Spleen (tissue), 11 donors: Measurements from ENCODE around the gene PFKM. TPM values are rescaled to one million over a fixed set of nuclear protein-coding genes. Genes with fewer than 3 reads are reported as not detected.

ENCODE experiments used
- DNase-seq: peaks from one replicate; pipeline ENCODE4 v3.0.0-alpha.2; 2020
- H3K27ac ChIP-seq, 8 donors: fragments of 200-600 bp; sonication (generic) in 7 of 8; 1 replicate in 4 of 8; 2 replicates in 4 of 8; pipeline versions ENCODE4 v1.5.0 to v1.8.0; 2016 to 2021; ENCODE audit warnings: inconsistent platforms in 4 of 8, mild to moderate bottlenecking in 4 of 8, moderate library complexity in 1 of 8
- H3K27me3 ChIP-seq, 7 donors: fragments of 200-600 bp; sonication (generic) in 6 of 7; replicated peaks in 1 of 7; 1 replicate in 4 of 7; 2 replicates in 3 of 7; pipeline versions ENCODE4 v1.5.0 to v1.8.0; 2016 to 2021; ENCODE audit warnings: inconsistent platforms in 3 of 7, mild to moderate bottlenecking in 1 of 7
- H3K36me3 ChIP-seq, 6 donors: fragments of 200-600 bp; sonication (generic) in 5 of 6; 1 replicate in 4 of 6; 2 replicates in 2 of 6; pipeline versions ENCODE4 v1.5.0 to v1.8.0; 2016 to 2021; ENCODE audit warnings: inconsistent platforms in 2 of 6
- H3K4me1 ChIP-seq, 6 donors: fragments of 200-600 bp; sonication (generic) in 5 of 6; 1 replicate in 3 of 6; 2 replicates in 3 of 6; pipeline versions ENCODE4 v1.5.0 to v1.8.0; 2016 to 2021; ENCODE audit warnings: inconsistent platforms in 3 of 6
- H3K4me3 ChIP-seq, 8 donors: fragments of 200-600 bp; sonication (generic) in 7 of 8; 1 replicate in 4 of 8; 2 replicates in 4 of 8; pipeline versions ENCODE4 v1.5.0 to v1.8.0; 2016 to 2021; ENCODE audit warnings: inconsistent platforms in 4 of 8, mild to moderate bottlenecking in 4 of 8, moderate library complexity in 2 of 8
- H3K9me3 ChIP-seq, 8 donors: fragments of 200-600 bp; sonication (generic) in 7 of 8; 1 replicate in 4 of 8; 2 replicates in 4 of 8; pipeline versions ENCODE4 v1.5.0 to v1.8.0; 2016 to 2021; ENCODE audit warnings: inconsistent platforms in 4 of 8
- POLR2A ChIP-seq, 3 donors: fragments of 450-650 bp; IDR thresholded peaks; one replicate each; pipeline ENCODE4 v1.5.1; 2017; ENCODE audit warnings: antibody characterized with exemption in 3 of 3, mild to moderate bottlenecking in 1 of 3
- POLR2AphosphoS5 ChIP-seq, 3 donors: sonication (generic); formaldehyde crosslinking; IDR thresholded peaks; one replicate each; pipeline ENCODE4 v1.5.1; 2017; ENCODE audit warnings: antibody characterized with exemption in 3 of 3
- WGBS, 5 donors: extraction: QIAGEN DNeasy Blood & Tissue Kit in 3 of 5; methylation state at CpG; one replicate each; pipeline versions ENCODE4 v1.1.5 to v1.1.7; 2013 to 2018; 5-methylcytosine and 5-hydroxymethylcytosine counted together
- intact Hi-C: fragments of 100-400 bp; cut with DNase I; formaldehyde crosslinking; loops from one replicate; pipeline ENCODE4 v1.15.0; 2023; ENCODE audit warnings: low total_unique reads
- polyA plus RNA-seq, 3 donors: library from polyadenylated mRNA; stranded (reverse); fragments of 200-250 nt; gene quantifications; one replicate each; pipeline ENCODE4 v1.2.1, GENCODE V29; 2013
- total RNA-seq, 7 donors: library from RNA; depleted of rRNA in 3 of 7; stranded (reverse); fragments of >200 nt in 3 of 7; fragmentation: NEBNext Ultra II Directional in 4 of 7; extraction: Animal tissue kit (Norgen Biotek cat#: 25700) in 4 of 7; gene quantifications; one replicate each; pipeline versions ENCODE4 v1.1.0 to v1.2.1, GENCODE V29; 2016 to 2021
- TF ChIP-seq, protein P1 (sequence below), 11 experiments: fragments of 200-600 bp in 7 of 11; fragments of 450-650 bp in 4 of 11; sonication (generic) in 4 of 11; IDR thresholded peaks in 8 of 11; conservative IDR thresholded peaks in 3 of 11; 1 replicate in 7 of 11; 2 replicates in 4 of 11; pipeline versions ENCODE4 v1.4.0 to v1.8.0; 2016 to 2021; ENCODE audit warnings: antibody characterized with exemption in 11 of 11, inconsistent platforms in 4 of 11, mild to moderate bottlenecking in 1 of 11
- donor health status: healthy with polysubstance abuse.
- donor health status: DM: no; HTN: no; CAD: no; lungs with moderate emphysema.
- donor health status: DM: no; HTN: no; CAD: no.
- donor health status: Bipolar disorder and iron deficiency.
- donor health status: healthy.
- donor health status: DM: no; HTN: no; CAD: no.
- donor health status: DM: yes; HTN: yes; CAD: no.

The PFKM gene
- total and polyA plus RNA-seq, 10 donors, result 13.6 to 52.5 (median 30.7) TPM

DNA sequence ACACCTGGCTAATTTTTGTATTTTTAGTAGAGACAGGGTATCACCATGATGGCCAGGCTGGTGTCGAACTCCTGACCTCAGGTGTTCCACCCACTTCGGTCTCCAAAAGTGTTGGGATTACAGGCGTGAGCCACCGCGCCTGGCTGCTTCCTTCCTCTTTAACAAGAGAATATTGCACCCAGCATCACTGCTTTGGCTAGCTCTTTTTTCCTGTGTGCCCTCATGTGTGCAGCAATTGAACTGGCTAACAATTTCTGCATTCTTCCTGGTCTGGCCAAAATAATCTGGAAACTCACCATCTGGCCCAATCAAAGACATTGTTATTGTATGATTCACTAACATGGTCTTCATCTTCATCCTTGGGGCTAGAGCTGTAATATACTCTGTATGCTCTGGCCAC lies 40.9 kb downstream of the PFKM start:
- WGBS, 5 donors, result 49 to 64% (median 56%) methylated on average over 5 of the region's 5 CpGs
- Histone ChIP-seq H3K27me3 (no peaks in the 10 kb centered on the region), H3K36me3 (no peaks in the 10 kb centered on the region), H3K4me1 (peaks cover 6 to 40% (median 20%) of the 10 kb centered on the region in 6 donors), H3K9me3 (no peaks in the 10 kb centered on the region), H3K4me3 (no peak overlapping the region), H3K27ac (no peak overlapping the region)
- no peak for DNase-seq
- intact Hi-C loops, result loop anchor here (10.0 kb wide), 2 partner anchors 75 to 445 kb away; no protein-coding TSS in a partner anchor
- TF ChIP-seq, protein P1, sequence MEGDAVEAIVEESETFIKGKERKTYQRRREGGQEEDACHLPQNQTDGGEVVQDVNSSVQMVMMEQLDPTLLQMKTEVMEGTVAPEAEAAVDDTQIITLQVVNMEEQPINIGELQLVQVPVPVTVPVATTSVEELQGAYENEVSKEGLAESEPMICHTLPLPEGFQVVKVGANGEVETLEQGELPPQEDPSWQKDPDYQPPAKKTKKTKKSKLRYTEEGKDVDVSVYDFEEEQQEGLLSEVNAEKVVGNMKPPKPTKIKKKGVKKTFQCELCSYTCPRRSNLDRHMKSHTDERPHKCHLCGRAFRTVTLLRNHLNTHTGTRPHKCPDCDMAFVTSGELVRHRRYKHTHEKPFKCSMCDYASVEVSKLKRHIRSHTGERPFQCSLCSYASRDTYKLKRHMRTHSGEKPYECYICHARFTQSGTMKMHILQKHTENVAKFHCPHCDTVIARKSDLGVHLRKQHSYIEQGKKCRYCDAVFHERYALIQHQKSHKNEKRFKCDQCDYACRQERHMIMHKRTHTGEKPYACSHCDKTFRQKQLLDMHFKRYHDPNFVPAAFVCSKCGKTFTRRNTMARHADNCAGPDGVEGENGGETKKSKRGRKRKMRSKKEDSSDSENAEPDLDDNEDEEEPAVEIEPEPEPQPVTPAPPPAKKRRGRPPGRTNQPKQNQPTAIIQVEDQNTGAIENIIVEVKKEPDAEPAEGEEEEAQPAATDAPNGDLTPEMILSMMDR (IDR thresholded peaks at IDR 0.05 in 8 of 11, conservative IDR thresholded peaks at IDR 0.05 in 3 of 11), result no peak
- no peak for TF ChIP-seq POLR2A (IDR thresholded peaks at IDR 0.05)
- TF ChIP-seq POLR2AphosphoS5 (IDR thresholded peaks at IDR 0.05), result no peak

DNA sequence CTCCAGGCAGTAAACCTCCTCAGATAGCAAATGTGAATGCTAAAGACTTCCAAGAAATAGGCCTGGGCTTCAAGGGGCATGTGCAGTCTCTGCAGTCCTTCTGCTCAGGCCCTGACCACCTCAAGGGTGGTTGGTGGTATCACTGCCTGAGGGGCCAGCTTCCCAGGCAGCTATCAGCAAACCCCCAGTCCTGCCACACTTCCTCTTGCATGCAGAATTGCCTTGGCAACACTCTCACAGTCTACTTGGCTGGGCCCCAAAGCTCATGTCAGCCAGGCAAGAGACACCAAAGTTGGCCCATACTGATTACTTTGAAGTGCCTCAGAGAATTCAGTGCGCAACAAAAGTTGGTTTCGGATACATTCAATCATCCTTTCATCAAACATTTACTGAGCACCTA lies 41.6 kb downstream of the PFKM start:
- H3K36me3 ChIP-seq, result no peaks in the 10 kb centered on the region
- H3K4me1 ChIP-seq, result peaks cover 6 to 36% (median 18%) of the 10 kb centered on the region in 6 donors
- no peak overlapping the region for H3K4me3 ChIP-seq
- WGBS, 5 donors, result 39 to 62% (median 52%) methylated on average over 2 of the region's 2 CpGs
- no peak for DNase-seq
- intact Hi-C loops, result loop anchor here (10.0 kb wide), 2 partner anchors 76 to 446 kb away; no protein-coding TSS in a partner anchor
- no peak for TF ChIP-seq POLR2A (IDR thresholded peaks at IDR 0.05)
- TF ChIP-seq, protein P1 (IDR thresholded peaks at IDR 0.05 in 8 of 11, conservative IDR thresholded peaks at IDR 0.05 in 3 of 11), result no peak
- TF ChIP-seq POLR2AphosphoS5 (IDR thresholded peaks at IDR 0.05), result no peak
- peaks cover 0 to 4% (median 0%) of the 10 kb centered on the region in 7 donors for H3K27me3 ChIP-seq
- H3K9me3 ChIP-seq, result no peaks in the 10 kb centered on the region
- H3K27ac ChIP-seq, result peak overlapping the region in 1 of 8 donors; percentile 6

DNA sequence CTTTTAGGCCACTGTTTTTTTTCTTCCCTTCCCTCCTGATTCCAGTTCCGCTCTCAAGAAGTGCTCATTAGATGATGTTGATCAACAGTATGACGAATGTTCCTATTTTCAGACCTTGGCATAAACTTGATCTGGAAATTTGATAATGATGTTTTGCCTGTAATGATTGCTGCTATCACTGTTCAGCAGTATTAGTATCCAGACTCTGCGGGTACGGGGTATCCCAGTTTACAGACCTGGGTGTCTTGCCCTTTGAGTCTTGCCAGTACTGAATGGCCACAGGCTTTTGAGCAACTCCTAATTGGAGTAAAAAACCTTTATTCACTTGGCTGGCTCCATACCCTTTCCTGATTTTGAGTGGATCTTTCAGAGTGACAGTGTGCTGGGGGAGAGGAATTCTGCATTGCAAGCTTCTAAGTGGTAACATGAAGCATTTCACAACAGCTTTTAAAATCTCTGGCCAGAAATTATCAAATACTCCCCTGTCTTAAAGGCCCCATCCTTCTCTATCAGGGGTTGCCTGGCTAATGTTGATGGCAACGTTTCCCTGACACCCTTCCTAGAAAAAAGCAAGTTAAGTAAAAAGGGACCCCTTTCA lies 44.1 kb downstream of the PFKM start:
- intact Hi-C loops, result loop anchor here (10.0 kb wide), 2 partner anchors 78 to 448 kb away; no protein-coding TSS in a partner anchor
- 58 to 85% (median 68%) methylated on average over 5 of the region's 5 CpGs for WGBS, 5 donors
- Histone ChIP-seq H3K27me3 (peaks cover 0 to 13% (median 0%) of the 10 kb centered on the region in 7 donors), H3K9me3 (no peaks in the 10 kb centered on the region), H3K27ac (peak overlapping the region in 3 of 8 donors; percentile 12 to 41 (median 19)), H3K36me3 (no peaks in the 10 kb centered on the region), H3K4me1 (peaks cover 0 to 16% (median 2%) of the 10 kb centered on the region in 6 donors), H3K4me3 (no peak overlapping the region)
- no peak for DNase-seq
- TF ChIP-seq POLR2AphosphoS5 (IDR thresholded peaks at IDR 0.05) (no peak), POLR2A (IDR thresholded peaks at IDR 0.05) (no peak)
- TF ChIP-seq, protein P1 (IDR thresholded peaks at IDR 0.05 in 8 of 11, conservative IDR thresholded peaks at IDR 0.05 in 3 of 11), result no peak

DNA sequence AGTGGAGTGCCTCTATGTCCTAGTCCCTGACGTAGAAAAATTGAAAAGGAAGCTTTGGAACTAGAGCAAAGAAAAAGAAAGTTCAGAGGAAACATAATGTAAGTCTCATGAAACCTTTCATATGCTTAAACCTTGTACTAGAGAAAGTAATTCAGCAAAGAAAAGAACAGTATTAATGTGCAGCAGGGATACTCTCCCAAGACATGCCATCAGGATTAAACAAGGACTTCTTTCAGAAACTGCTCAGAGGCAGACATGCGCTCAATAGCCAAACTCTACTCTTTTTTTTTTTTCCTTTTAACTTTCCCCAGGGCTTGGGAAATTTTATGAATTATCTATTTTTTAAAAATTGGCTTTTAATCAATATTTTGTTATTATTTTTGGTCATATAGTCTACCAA lies 45.3 kb downstream of the PFKM start:
- H3K27me3 ChIP-seq, result peaks cover 0 to 13% (median 0%) of the 10 kb centered on the region in 7 donors
- WGBS, 5 donors, result 82 to 95% (median 87%) methylated on average over 2 of the region's 2 CpGs
- intact Hi-C loops, result loop anchor here (10.0 kb wide), 2 partner anchors 80 to 450 kb away; no protein-coding TSS in a partner anchor

More for the DNA sequence above, 45.3 kb downstream of the PFKM start:
- H3K27ac ChIP-seq, result no peak overlapping the region
- H3K4me3 ChIP-seq, result no peak overlapping the region
- peaks cover 0 to 15% (median 2%) of the 10 kb centered on the region in 6 donors for H3K4me1 ChIP-seq
- no peak for DNase-seq
- H3K36me3 ChIP-seq, result no peaks in the 10 kb centered on the region
- H3K9me3 ChIP-seq, result no peaks in the 10 kb centered on the region
- TF ChIP-seq POLR2AphosphoS5 (IDR thresholded peaks at IDR 0.05) (no peak), POLR2A (IDR thresholded peaks at IDR 0.05) (no peak)
- TF ChIP-seq, protein P1 (IDR thresholded peaks at IDR 0.05 in 8 of 11, conservative IDR thresholded peaks at IDR 0.05 in 3 of 11), result no peak
